Spinal cord (tissue), 10 donors: ENCODE measurements around the gene TOP1. TPM values are rescaled to one million over a fixed set of nuclear protein-coding genes. Genes with fewer than 3 reads are reported as not detected.

Experiments
- DNase-seq, 6 donors: peaks; one replicate each; pipeline versions ENCODE4 v3.0.0 to v3.0.0-alpha.2; 2013 to 2015; ENCODE audit warnings: low spot score in 6 of 6, low read depth in 4 of 6
- H3K27ac ChIP-seq: one replicate; pipeline ENCODE4 v1.5.1; 2013; ENCODE audit warnings: low read depth, low read length, control low read depth
- H3K27me3 ChIP-seq: one replicate; pipeline ENCODE4 v1.6.1; 2013; ENCODE audit warnings: low read length; ENCODE audit not compliant: control insufficient read depth, insufficient read depth
- H3K36me3 ChIP-seq: one replicate; pipeline ENCODE4 v1.6.1; 2013; ENCODE audit warnings: low read length; ENCODE audit not compliant: control insufficient read depth, insufficient read depth
- H3K4me1 ChIP-seq: one replicate; pipeline ENCODE4 v1.6.1; 2013; ENCODE audit warnings: low read length; ENCODE audit not compliant: control insufficient read depth, insufficient read depth
- H3K4me3 ChIP-seq: one replicate; pipeline ENCODE4 v1.5.1; 2013; ENCODE audit warnings: low read depth, low read length, control low read depth
- H3K9me3 ChIP-seq: one replicate; pipeline ENCODE4 v1.6.1; 2013; ENCODE audit warnings: low read length; ENCODE audit not compliant: control insufficient read depth, insufficient read depth
- WGBS: methylation state at CpG from one replicate; pipeline ENCODE4 v1.1.5; 2013; ENCODE audit warnings: missing lambda C conversion rate; ENCODE audit not compliant: insufficient coverage; 5-methylcytosine and 5-hydroxymethylcytosine counted together
- polyA plus RNA-seq, 2 donors: library from polyadenylated mRNA; unstranded; fragments of 120-200 nt; gene quantifications; one replicate each; pipeline ENCODE4 v1.2.1, GENCODE V29; 2013; ENCODE audit not compliant: insufficient read length in 2 of 2
- total RNA-seq, 2 donors: library from RNA; depleted of rRNA in 1 of 2; stranded (reverse); fragments of 120-200 nt in 1 of 2; fragments of >200 nt in 1 of 2; gene quantifications; one replicate each; pipeline versions ENCODE4 v1.2.3 to v1.2.4, GENCODE V29; 2013 to 2014
- donor health status: healthy.

Gene TOP1
- total and polyA plus RNA-seq, 4 donors: 29.1 to 90.1 (median 52.4) TPM

DNA sequence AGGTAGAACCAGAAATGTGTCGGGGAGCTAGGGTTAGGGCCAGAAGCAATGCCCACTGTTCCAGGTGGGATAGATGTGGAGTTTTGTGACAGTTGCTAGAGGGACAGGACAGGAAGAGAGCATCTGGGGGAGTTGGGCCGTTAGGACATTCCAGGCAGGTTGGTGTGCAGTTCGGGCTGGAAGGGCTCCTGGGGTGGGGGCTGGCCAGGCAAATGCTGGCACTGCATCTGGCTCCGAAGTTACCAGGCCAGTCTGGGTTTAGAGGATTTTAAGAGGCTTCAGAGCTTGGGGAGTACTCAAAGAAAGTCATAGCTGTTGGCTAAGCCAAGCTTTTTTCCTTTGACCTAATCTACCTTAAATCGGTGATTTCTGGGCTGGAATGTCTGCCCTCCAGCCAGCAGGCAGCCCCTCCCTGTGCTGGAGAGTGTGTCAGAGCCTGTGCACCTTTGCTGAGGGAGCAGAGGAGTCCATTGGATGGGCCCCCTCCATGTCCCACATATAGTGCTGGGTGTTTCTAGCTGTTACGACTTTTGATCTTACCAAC, 129.5 kb downstream of the TOP1 start:
- peaks cover 49% of the 10 kb centered on the region for H3K4me1 ChIP-seq
- H3K36me3 ChIP-seq: peaks cover 55% of the 10 kb centered on the region
- WGBS: 83% methylated on average over 5 of the region's 6 CpGs
- no peak for DNase-seq
- H3K9me3 ChIP-seq: no peaks in the 10 kb centered on the region
- H3K4me3 ChIP-seq: no peak overlapping the region
- no peak overlapping the region for H3K27ac ChIP-seq
- H3K27me3 ChIP-seq: no peaks in the 10 kb centered on the region

DNA sequence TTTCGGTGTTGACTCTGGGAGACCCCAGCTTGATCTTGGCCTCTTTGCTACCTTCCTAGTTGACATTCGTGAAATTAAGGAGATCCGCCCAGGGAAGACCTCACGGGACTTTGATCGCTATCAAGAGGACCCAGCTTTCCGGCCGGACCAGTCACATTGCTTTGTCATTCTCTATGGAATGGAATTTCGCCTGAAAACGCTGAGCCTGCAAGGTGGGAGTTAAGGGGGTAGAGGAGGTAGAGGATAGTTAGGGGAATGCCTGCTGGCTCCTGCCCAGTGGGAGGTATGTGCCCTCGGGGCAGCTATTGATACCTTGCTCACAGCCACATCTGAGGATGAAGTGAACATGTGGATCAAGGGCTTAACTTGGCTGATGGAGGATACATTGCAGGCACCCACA, 130.9 kb downstream of the TOP1 start:
- no peak overlapping the region for H3K4me3 ChIP-seq
- WGBS: 94% methylated on average over 10 of the region's 10 CpGs
- no peak overlapping the region for H3K27ac ChIP-seq
- DNase-seq: no peak
- H3K9me3 ChIP-seq: no peaks in the 10 kb centered on the region
- H3K4me1 ChIP-seq: peaks cover 43% of the 10 kb centered on the region
- H3K27me3 ChIP-seq: no peaks in the 10 kb centered on the region
- peaks cover 61% of the 10 kb centered on the region for H3K36me3 ChIP-seq

DNA sequence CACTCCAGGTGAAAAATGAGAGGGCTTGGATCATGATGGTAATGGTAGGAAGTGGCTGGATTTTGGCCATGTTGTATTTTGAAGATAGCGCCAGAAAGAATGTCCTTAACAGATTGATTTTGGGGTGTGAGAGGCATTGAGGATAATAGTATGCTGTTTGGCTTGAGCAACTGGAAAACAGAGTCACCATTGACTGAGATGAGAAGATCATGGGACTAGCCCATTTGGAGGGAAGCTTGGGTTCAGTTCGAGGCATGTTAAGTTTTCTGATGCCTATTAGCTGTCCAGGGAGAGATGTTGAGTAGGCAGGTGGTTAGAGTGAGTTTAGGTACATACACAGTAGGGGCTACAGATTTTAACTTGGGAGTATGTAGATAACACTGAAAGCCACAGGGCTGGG, 132.1 kb downstream of the TOP1 start:
- Histone ChIP-seq H3K27ac (no peak overlapping the region), H3K4me1 (peaks cover 33% of the 10 kb centered on the region), H3K27me3 (no peaks in the 10 kb centered on the region), H3K4me3 (no peak overlapping the region), H3K36me3 (peaks cover 64% of the 10 kb centered on the region), H3K9me3 (no peaks in the 10 kb centered on the region)
- DNase-seq: no peak
- WGBS: 79% methylated on average over 2 of the region's 2 CpGs

DNA sequence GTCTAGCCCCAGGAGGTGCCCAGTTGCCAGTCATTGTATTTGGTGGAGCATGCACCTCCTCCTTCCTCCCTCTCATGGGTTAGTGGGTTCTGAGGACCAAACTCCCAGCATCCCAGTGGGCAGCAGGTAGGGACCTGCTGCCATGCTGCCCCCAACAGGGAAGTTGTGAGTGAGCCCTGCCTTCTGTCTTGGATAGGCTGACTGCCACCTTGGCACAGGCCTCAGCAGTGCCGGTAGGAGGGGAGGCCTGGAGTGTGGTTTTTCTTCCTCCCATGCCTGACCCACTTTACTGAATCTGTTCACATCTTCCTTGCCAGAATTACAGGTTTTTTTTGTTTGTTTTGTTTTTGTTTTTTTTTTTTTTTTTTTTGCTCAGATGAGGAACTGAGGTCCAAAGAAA, 133.3 kb downstream of the TOP1 start:
- H3K9me3 ChIP-seq: no peaks in the 10 kb centered on the region
- peak in 1 of 6 donors; percentile 37 for DNase-seq
- WGBS: no CpG with 5 or more reads among the region's 1 CpG
- H3K4me3 ChIP-seq: no peak overlapping the region
- no peak overlapping the region for H3K27ac ChIP-seq
- H3K27me3 ChIP-seq: no peaks in the 10 kb centered on the region
- peaks cover 72% of the 10 kb centered on the region for H3K36me3 ChIP-seq
- H3K4me1 ChIP-seq: peaks cover 27% of the 10 kb centered on the region

DNA sequence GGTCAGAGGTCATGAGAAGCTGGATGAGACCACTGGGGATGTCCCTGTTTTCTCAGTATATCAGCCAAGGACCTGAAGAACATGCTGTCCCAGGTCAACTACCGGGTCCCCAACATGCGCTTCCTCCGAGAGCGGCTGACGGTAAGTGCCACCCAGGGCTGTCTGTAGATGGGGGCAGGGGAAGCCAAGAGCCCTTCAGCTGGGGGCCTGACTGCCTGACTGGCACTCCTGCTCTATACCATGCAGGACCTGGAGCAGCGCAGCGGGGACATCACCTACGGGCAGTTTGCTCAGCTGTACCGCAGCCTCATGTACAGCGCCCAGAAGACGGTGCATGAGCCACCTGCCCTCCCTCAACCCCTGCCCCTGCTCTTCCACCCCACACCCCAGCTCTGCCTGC, 133.8 kb downstream of the TOP1 start:
- H3K27ac ChIP-seq: no peak overlapping the region
- no peak for DNase-seq
- H3K27me3 ChIP-seq: no peaks in the 10 kb centered on the region
- H3K9me3 ChIP-seq: no peaks in the 10 kb centered on the region
- H3K4me3 ChIP-seq: no peak overlapping the region
- peaks cover 77% of the 10 kb centered on the region for H3K36me3 ChIP-seq
- H3K4me1 ChIP-seq: peaks cover 27% of the 10 kb centered on the region
- 93% methylated on average over 11 of the region's 11 CpGs for WGBS

DNA sequence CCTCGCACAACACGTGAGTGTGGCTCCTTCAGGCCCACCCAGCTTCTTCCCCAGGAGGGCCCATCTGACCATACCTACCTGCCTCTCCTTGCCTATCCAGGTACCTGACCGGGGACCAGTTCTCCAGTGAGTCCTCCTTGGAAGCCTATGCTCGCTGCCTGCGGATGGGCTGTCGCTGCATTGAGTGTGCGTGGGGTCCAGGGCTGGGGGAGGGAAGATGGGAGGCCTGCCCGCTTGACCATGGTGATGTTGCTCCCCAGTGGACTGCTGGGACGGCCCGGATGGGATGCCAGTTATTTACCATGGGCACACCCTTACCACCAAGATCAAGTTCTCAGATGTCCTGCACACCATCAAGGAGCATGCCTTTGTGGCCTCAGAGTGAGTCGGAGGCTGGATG, 135.2 kb downstream of the TOP1 start:
- DNase-seq: no peak
- H3K9me3 ChIP-seq: no peaks in the 10 kb centered on the region
- no peak overlapping the region for H3K4me3 ChIP-seq
- no peak overlapping the region for H3K27ac ChIP-seq
- WGBS: 96% methylated on average over 10 of the region's 11 CpGs
- H3K36me3 ChIP-seq: peaks cover 88% of the 10 kb centered on the region
- no peaks in the 10 kb centered on the region for H3K27me3 ChIP-seq
- H3K4me1 ChIP-seq: peaks cover 18% of the 10 kb centered on the region

DNA sequence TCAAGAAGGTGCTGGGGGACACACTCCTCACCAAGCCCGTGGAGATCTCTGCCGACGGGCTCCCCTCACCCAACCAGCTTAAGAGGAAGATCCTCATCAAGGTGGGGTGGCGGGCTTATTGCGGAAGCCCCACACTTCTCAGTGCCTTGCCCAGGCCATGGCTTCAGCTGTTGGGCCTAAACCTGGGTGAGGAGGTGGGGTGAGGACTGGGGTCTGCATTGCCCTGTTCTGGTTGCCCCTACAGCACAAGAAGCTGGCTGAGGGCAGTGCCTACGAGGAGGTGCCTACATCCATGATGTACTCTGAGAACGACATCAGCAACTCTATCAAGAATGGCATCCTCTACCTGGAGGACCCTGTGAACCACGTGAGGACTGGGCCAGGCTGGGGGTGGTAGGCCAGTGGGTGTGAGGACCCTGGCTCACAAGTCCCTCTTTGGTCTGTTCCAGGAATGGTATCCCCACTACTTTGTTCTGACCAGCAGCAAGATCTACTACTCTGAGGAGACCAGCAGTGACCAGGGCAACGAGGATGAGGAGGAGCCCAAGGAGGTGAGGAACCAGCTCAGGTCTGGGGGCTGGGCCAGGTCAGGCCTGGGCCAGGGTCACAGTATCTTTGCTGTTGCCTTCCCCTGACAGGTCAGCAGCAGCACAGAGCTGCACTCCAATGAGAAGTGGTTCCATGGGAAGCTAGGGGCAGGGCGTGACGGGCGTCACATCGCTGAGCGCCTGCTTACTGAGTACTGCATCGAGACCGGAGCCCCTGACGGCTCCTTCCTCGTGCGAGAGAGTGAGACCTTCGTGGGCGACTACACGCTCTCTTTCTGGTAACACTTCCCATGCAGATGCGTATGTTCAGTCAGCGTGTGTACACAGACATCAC, 136.6 kb downstream of the TOP1 start:
- Histone ChIP-seq H3K27me3 (no peaks in the 10 kb centered on the region), H3K9me3 (no peaks in the 10 kb centered on the region), H3K4me3 (no peak overlapping the region), H3K4me1 (peaks cover 18% of the 10 kb centered on the region), H3K36me3 (peaks cover 92% of the 10 kb centered on the region), H3K27ac (no peak overlapping the region)
- DNase-seq: no peak
- WGBS: 91% methylated on average over 23 of the region's 24 CpGs

DNA sequence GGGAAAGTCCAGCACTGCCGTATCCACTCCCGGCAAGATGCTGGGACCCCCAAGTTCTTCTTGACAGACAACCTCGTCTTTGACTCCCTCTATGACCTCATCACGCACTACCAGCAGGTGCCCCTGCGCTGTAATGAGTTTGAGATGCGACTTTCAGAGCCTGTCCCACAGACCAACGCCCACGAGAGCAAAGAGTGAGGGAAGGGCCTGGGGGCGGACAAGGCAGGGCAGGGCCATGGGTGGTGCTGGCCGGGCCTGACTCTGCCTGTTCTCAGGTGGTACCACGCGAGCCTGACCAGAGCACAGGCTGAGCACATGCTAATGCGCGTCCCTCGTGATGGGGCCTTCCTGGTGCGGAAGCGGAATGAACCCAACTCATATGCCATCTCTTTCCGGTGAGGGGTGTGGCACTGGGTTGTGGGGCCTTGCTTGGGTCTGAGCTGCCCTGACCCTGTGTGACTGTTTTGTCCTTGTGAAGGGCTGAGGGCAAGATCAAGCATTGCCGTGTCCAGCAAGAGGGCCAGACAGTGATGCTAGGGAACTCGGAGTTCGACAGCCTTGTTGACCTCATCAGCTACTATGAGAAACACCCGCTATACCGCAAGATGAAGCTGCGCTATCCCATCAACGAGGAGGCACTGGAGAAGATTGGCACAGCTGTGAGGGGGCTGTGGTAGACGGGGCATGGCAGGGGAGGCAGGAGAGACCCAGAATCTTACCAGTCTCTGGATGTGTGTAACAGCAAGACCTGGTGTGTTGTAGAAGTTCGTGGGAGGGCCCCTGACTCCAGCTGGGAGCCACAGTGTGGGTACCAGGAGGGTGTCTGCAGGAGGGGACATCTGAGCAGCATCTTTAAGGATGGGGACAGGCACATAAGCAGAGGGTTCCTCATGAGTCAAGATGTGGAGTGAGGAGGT, 137.8 kb downstream of the TOP1 start:
- Histone ChIP-seq H3K27me3 (no peaks in the 10 kb centered on the region), H3K27ac (no peak overlapping the region), H3K36me3 (peaks cover 100% of the 10 kb centered on the region), H3K4me3 (no peak overlapping the region), H3K9me3 (no peaks in the 10 kb centered on the region), H3K4me1 (peaks cover 15% of the 10 kb centered on the region)
- DNase-seq: no peak
- 96% methylated on average over 27 of the region's 27 CpGs for WGBS

DNA sequence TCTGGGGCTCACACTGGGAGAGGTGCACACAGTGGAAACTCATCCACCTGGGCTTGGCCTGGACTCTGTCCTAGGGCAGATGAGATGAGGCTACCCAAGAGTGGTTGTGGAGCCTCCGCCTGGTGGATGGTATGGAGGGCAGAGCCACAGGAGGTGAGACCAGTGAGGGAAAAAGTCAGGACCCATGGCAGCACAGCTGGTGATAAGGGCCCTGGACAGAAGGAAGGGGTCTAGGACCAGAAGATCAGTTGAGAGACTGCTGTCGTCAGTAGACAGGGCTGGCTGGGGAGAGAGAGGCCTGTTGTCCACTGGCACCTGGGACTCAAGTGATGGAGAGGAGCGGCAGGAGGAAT, 138.5 kb downstream of the TOP1 start:
- H3K27ac ChIP-seq: no peak overlapping the region
- H3K4me1 ChIP-seq: peaks cover 9% of the 10 kb centered on the region
- peaks cover 100% of the 10 kb centered on the region for H3K36me3 ChIP-seq
- H3K9me3 ChIP-seq: no peaks in the 10 kb centered on the region
- H3K4me3 ChIP-seq: no peak overlapping the region
- H3K27me3 ChIP-seq: no peaks in the 10 kb centered on the region
- no peak for DNase-seq
- 89% methylated on average over 3 of the region's 3 CpGs for WGBS
